ENCODE data around the gene ITLN1.
"Not testable (repeated sequence)": the region's sequence is repeated elsewhere in the genome, so short reads cannot be mapped to it uniquely, and the experiment has no call there.

ITLN1 gene

GRCh38 chr1:160880216-160880615, 4.8 kb downstream of the ITLN1 start:
- Histone ChIP-seq H3K36me3 (ENCODE audit: low read depth) (no peaks in the 10 kb centered on the region), H3K9me3 (ENCODE audit: severe bottlenecking) (no peaks in the 10 kb centered on the region), H3K27ac (ENCODE audit: poor library complexity, severe bottlenecking) (no peak overlapping the region), H3K4me1 (ENCODE audit: insufficient read depth, poor library complexity, severe bottlenecking) (no peaks in the 10 kb centered on the region), H3K4me3 (ENCODE audit: severe bottlenecking) (no peak overlapping the region), H3K27me3 (ENCODE audit: insufficient read depth, poor library complexity, severe bottlenecking) (no peaks in the 10 kb centered on the region)
- ATAC-seq (ENCODE audit: low read depth) (no peak), DNase-seq (ENCODE audit: low spot score) (no peak)
- TF ChIP-seq, protein P1, sequence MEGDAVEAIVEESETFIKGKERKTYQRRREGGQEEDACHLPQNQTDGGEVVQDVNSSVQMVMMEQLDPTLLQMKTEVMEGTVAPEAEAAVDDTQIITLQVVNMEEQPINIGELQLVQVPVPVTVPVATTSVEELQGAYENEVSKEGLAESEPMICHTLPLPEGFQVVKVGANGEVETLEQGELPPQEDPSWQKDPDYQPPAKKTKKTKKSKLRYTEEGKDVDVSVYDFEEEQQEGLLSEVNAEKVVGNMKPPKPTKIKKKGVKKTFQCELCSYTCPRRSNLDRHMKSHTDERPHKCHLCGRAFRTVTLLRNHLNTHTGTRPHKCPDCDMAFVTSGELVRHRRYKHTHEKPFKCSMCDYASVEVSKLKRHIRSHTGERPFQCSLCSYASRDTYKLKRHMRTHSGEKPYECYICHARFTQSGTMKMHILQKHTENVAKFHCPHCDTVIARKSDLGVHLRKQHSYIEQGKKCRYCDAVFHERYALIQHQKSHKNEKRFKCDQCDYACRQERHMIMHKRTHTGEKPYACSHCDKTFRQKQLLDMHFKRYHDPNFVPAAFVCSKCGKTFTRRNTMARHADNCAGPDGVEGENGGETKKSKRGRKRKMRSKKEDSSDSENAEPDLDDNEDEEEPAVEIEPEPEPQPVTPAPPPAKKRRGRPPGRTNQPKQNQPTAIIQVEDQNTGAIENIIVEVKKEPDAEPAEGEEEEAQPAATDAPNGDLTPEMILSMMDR (IDR thresholded peaks at IDR 0.05; ENCODE audit: poor library complexity, severe bottlenecking), result no peak

DNA sequence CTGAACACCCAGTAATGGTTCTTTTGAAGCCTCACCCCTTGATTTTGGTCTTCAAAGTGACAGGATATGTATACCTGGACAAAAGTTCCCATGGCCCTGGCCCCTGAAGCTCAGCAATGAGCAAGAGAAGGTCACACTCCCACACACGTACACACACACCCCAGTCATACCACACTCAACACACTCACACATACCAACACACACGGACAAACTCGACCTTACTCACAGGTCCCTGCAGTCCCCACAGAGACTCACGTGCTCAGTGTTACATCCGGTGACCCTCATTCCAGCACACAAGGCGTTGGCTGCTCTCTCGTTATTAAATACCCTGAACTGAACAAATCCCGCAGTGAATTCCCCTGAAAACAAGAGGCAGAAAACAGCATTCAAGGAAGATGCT, 5.9 kb downstream of the ITLN1 start:
- DNase-seq (ENCODE audit: low spot score) (no peak), ATAC-seq (ENCODE audit: low read depth) (no peak)
- TF ChIP-seq, protein P1 (IDR thresholded peaks at IDR 0.05; ENCODE audit: poor library complexity, severe bottlenecking), result no peak
- Histone ChIP-seq H3K27ac (ENCODE audit: poor library complexity, severe bottlenecking) (no peak overlapping the region), H3K36me3 (ENCODE audit: low read depth) (no peaks in the 10 kb centered on the region), H3K4me1 (ENCODE audit: insufficient read depth, poor library complexity, severe bottlenecking) (no peaks in the 10 kb centered on the region), H3K9me3 (ENCODE audit: severe bottlenecking) (no peaks in the 10 kb centered on the region), H3K27me3 (ENCODE audit: insufficient read depth, poor library complexity, severe bottlenecking) (peaks cover 3% of the 10 kb centered on the region), H3K4me3 (ENCODE audit: severe bottlenecking) (no peak overlapping the region)

DNA sequence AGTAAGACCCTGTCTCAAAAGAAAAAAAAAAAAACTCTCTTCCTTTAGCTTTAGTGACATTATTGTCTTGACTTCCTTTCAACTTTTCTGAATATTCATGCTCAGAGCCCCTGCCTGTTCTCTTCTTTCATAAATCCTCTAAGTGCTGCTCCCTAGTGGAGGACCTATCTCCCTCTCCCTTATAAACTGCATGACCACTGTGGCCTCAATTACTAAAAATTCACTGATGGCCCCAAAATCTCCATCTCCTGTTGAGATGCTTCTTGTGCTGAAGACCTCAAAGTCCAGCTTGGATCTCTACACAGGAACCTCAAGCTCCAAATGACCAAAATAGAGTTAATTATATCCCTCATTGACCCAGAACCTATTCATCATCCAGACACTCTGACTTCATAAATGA, 7.8 kb downstream of the ITLN1 start:
- Histone ChIP-seq H3K36me3 (ENCODE audit: low read depth) (no peaks in the 10 kb centered on the region), H3K9me3 (ENCODE audit: severe bottlenecking) (no peaks in the 10 kb centered on the region), H3K27me3 (ENCODE audit: insufficient read depth, poor library complexity, severe bottlenecking) (peaks cover 6% of the 10 kb centered on the region), H3K27ac (ENCODE audit: poor library complexity, severe bottlenecking) (no peak overlapping the region), H3K4me3 (ENCODE audit: severe bottlenecking) (no peak overlapping the region), H3K4me1 (ENCODE audit: insufficient read depth, poor library complexity, severe bottlenecking) (no peaks in the 10 kb centered on the region)
- no peak for ATAC-seq (ENCODE audit: low read depth)
- TF ChIP-seq, protein P1 (IDR thresholded peaks at IDR 0.05; ENCODE audit: poor library complexity, severe bottlenecking), result no peak
- no peak for DNase-seq (ENCODE audit: low spot score)

- no peak for DNase-seq (ENCODE audit: low spot score)
- Histone ChIP-seq H3K4me1 (ENCODE audit: insufficient read depth, poor library complexity, severe bottlenecking) (no peaks in the 10 kb centered on the region), H3K9me3 (ENCODE audit: severe bottlenecking) (no peaks in the 10 kb centered on the region), H3K27ac (ENCODE audit: poor library complexity, severe bottlenecking) (no peak overlapping the region), H3K36me3 (ENCODE audit: low read depth) (no peaks in the 10 kb centered on the region), H3K4me3 (ENCODE audit: severe bottlenecking) (no peak overlapping the region), H3K27me3 (ENCODE audit: insufficient read depth, poor library complexity, severe bottlenecking) (peaks cover 6% of the 10 kb centered on the region)
- TF ChIP-seq, protein P1 (IDR thresholded peaks at IDR 0.05; ENCODE audit: poor library complexity, severe bottlenecking), result no peak
- no peak for ATAC-seq (ENCODE audit: low read depth)
Measured at GRCh38 chr1:160876311-160876710, 8.7 kb downstream of the ITLN1 start.

GRCh38 chr1:160875591-160875990, 9.4 kb downstream of the ITLN1 start:
- not testable (repeated sequence) for DNase-seq (ENCODE audit: low spot score)

More at GRCh38 chr1:160875591-160875990, 9.4 kb downstream of the ITLN1 start:
- not testable (repeated sequence) for H3K4me1 ChIP-seq (ENCODE audit: insufficient read depth, poor library complexity, severe bottlenecking); H3K4me3 ChIP-seq (ENCODE audit: severe bottlenecking); ATAC-seq (ENCODE audit: low read depth); H3K27ac ChIP-seq (ENCODE audit: poor library complexity, severe bottlenecking); H3K9me3 ChIP-seq (ENCODE audit: severe bottlenecking); H3K27me3 ChIP-seq (ENCODE audit: insufficient read depth, poor library complexity, severe bottlenecking); H3K36me3 ChIP-seq (ENCODE audit: low read depth)
